NB4 (cell line): ENCODE measurements around the gene IFT80.

Experiments used
- CTCF ChIP-seq: IDR thresholded peaks from one replicate; pipeline ENCODE4 v1.5.1; 2012; ENCODE audit warnings: low read depth, low read length
- MYC ChIP-seq: IDR thresholded peaks from 2 replicates; pipeline ENCODE4 v1.6.1; 2011; ENCODE audit warnings: low read depth, low read length
- POLR2A ChIP-seq: IDR thresholded peaks from 2 replicates; pipeline ENCODE4 v1.6.1; 2011; ENCODE audit warnings: mild to moderate bottlenecking; ENCODE audit not compliant: insufficient read length; ENCODE audit errors: extremely low read depth
- TF ChIP-seq, protein P1 (sequence below): IDR thresholded peaks from 2 replicates; pipeline ENCODE4 v1.6.1; 2011; ENCODE audit warnings: low read depth, low read length

- TF ChIP-seq CTCF (no peak), POLR2A (no peak), MYC (no peak)
- TF ChIP-seq, protein P1, sequence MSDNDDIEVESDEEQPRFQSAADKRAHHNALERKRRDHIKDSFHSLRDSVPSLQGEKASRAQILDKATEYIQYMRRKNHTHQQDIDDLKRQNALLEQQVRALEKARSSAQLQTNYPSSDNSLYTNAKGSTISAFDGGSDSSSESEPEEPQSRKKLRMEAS = no peak
Observed at GRCh38 chr3:160372780-160373179, 26.2 kb downstream of the IFT80 start.
